GM23248 (cell line): Measurements from ENCODE around the gene PANK1. TPM values are rescaled to one million over a fixed set of nuclear protein-coding genes. Genes with fewer than 3 reads are reported as not detected.

Experiments used
- DNase-seq: peaks from one replicate; pipeline ENCODE4 v3.0.0-alpha.2; 2015
- H2AFZ ChIP-seq: fragments of 200-600 bp; sonication (generic); 2 replicates; pipeline ENCODE4 v1.6.1; 2016; ENCODE audit warnings: antibody characterized with exemption
- H3F3A ChIP-seq: fragments of 200-600 bp; sonication (generic); 2 replicates; pipeline ENCODE4 v1.6.1; 2016; ENCODE audit warnings: mild to moderate bottlenecking, antibody characterized with exemption, mixed run types; ENCODE audit not compliant: insufficient read depth
- H3K27ac ChIP-seq: fragments of 200-600 bp; sonication (generic); 2 replicates; pipeline ENCODE4 v1.5.1; 2016; ENCODE audit warnings: mild to moderate bottlenecking
- H3K27me3 ChIP-seq: fragments of 200-600 bp; sonication (generic); replicated peaks from 2 replicates; pipeline ENCODE4 v1.6.1; 2016; ENCODE audit warnings: mild to moderate bottlenecking; ENCODE audit not compliant: insufficient read depth
- H3K36me3 ChIP-seq: fragments of 200-600 bp; sonication (generic); 2 replicates; pipeline ENCODE4 v1.6.1; 2016; ENCODE audit warnings: low read depth, mild to moderate bottlenecking
- H3K4me1 ChIP-seq: fragments of 200-600 bp; sonication (generic); 2 replicates; pipeline ENCODE4 v1.6.1; 2016; ENCODE audit warnings: mild to moderate bottlenecking; ENCODE audit not compliant: insufficient read depth
- H3K4me2 ChIP-seq: fragments of 200-600 bp; sonication (generic); one replicate; pipeline ENCODE4 v1.6.1; 2016; ENCODE audit warnings: mild to moderate bottlenecking; ENCODE audit not compliant: unreplicated experiment
- H3K4me3 ChIP-seq: fragments of 200-600 bp; sonication (generic); 2 replicates; pipeline ENCODE4 v1.5.1; 2016; ENCODE audit warnings: mild to moderate bottlenecking
- H3K79me2 ChIP-seq: fragments of 200-600 bp; sonication (generic); 2 replicates; pipeline ENCODE4 v1.6.1; 2016; ENCODE audit warnings: mild to moderate bottlenecking; ENCODE audit not compliant: insufficient read depth
- H3K9ac ChIP-seq: fragments of 200-600 bp; sonication (generic); 2 replicates; pipeline ENCODE4 v1.6.1; 2016; ENCODE audit warnings: mild to moderate bottlenecking
- H3K9me2 ChIP-seq: fragments of 200-600 bp; sonication (generic); 2 replicates; pipeline ENCODE4 v1.6.1; 2016; ENCODE audit warnings: mixed run types, mild to moderate bottlenecking, moderate library complexity; ENCODE audit not compliant: insufficient read depth
- H3K9me3 ChIP-seq: fragments of 200-600 bp; sonication (generic); one replicate; pipeline ENCODE4 v1.6.1; 2017; ENCODE audit warnings: low read depth
- H4K20me1 ChIP-seq: fragments of 200-600 bp; sonication (generic); 2 replicates; pipeline ENCODE4 v1.6.0; 2016; ENCODE audit not compliant: insufficient read depth
- EZH2 ChIP-seq: fragments of 200-600 bp; sonication (generic); IDR thresholded peaks from 2 replicates; pipeline ENCODE4 v1.6.1; 2018; ENCODE audit warnings: antibody characterized with exemption, mild to moderate bottlenecking; ENCODE audit not compliant: insufficient read depth, poor library complexity, severe bottlenecking
- EZH2phosphoT487 ChIP-seq: fragments of 200-600 bp; sonication (generic); IDR thresholded peaks from 2 replicates; pipeline ENCODE4 v1.6.1; 2018; ENCODE audit warnings: antibody characterized with exemption, moderate library complexity, mild to moderate bottlenecking, low read depth; ENCODE audit not compliant: insufficient read depth
- WGBS, 2 experiments: methylation state at CpG; one replicate each; pipeline ENCODE4 v1.1.6; 2015 to 2017; ENCODE audit warnings: low lambda C conversion rate in 2 of 2, low coverage in 1 of 2; ENCODE audit errors: missing lambda C conversion rate in 2 of 2; 5-methylcytosine and 5-hydroxymethylcytosine counted together
- in situ Hi-C: fragments of 300-500 bp; cut with MboI; formaldehyde crosslinking; loops from 2 replicates; pipeline ENCODE4 v1.15.0; 2020
- microRNA counts: library from miRNA; unstranded; fragments of <30 nt; microRNA quantifications from one replicate; lab custom pipeline; 2016
- microRNA-seq: library from miRNA; unstranded; fragments of <30 nt; microRNA quantifications from one replicate; pipeline ENCODE4, GENCODE V29; 2016; ENCODE audit warnings: borderline number of aligned reads
- polyA plus RNA-seq: library from polyadenylated mRNA; unstranded; fragments of >200 nt; fragmentation: Nextera tagmentation; extraction: Ambion mirVana; gene quantifications from 2 replicates; pipeline ENCODE4 v1.2.1, GENCODE V29; 2016
- small RNA-seq: library from RNA; depleted of rRNA; stranded (forward); fragments of <200 nt; gene quantifications from one replicate; pipeline ENCODE3, GENCODE V24; 2014; ENCODE audit warnings: low read depth, low replicate concordance
- total RNA-seq: library from RNA; depleted of rRNA; stranded (reverse); fragments of >200 nt; shearing (Covaris generic); gene quantifications from 2 replicates; pipeline ENCODE4 v1.2.3, GENCODE V29; 2014; rRNA removed

PANK1 gene
- total and polyA plus RNA-seq, 2 experiments from 2014 or later = 3.3 to 3.6 TPM

DNA sequence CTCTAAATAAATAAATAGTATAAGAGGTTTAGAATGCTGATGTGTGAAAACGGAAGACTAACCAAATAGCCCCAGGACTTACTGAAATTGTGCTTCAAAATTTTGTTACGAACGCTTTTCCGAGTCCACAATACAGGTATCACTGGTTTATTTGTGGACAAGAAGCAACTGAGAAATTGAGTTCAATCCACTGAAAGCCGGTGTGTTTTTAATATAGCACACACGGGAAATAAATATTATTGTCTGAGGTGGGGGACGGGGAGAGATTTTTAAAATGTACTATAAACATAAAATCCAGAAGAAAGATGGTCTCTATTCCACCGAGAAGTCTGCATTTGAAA is 110.2 kb downstream of the PANK1 start:
- H3K79me2 ChIP-seq = no peaks in the 10 kb centered on the region
- H3K4me1 ChIP-seq = no peaks in the 10 kb centered on the region
- no peak overlapping the region for H3K4me2 ChIP-seq
- DNase-seq = no peak
- no peaks in the 10 kb centered on the region for H4K20me1 ChIP-seq
- H3F3A ChIP-seq = no peaks in the 10 kb centered on the region
- H3K4me3 ChIP-seq = no peak overlapping the region; the same call in 1 of the 2 replicates
- no peaks in the 10 kb centered on the region for H3K9me3 ChIP-seq
- H3K27me3 ChIP-seq = peaks cover 72% of the 10 kb centered on the region
- no peaks in the 10 kb centered on the region for H3K9me2 ChIP-seq
- H2AFZ ChIP-seq = no peak overlapping the region
- TF ChIP-seq EZH2 (peak; percentile 96), EZH2phosphoT487 (peak; percentile 68; the same call in 1 of the 2 replicates)
- H3K9ac ChIP-seq = no peak overlapping the region
- 36 to 37% methylated on average over 8 of the region's 8 CpGs for WGBS, 2 experiments
- in situ Hi-C loops = no loop called here
- H3K27ac ChIP-seq = no peak overlapping the region
- no peaks in the 10 kb centered on the region for H3K36me3 ChIP-seq

MicroRNA genes within 50 kb of the gene (microRNA counts, 767-probe panel; counts per million panel counts)
- microRNA hsa-miR-107 (lab: Ali Mortazavi, UCI) = 6,264 counts per million, percentile 92 among the panel's probes with 10 or more counts

Small RNA genes within 50 kb of the gene (microRNA-seq; reads per million reads assigned to microRNA genes)
- gene MIR107 = 751 reads per million, percentile 72 among the genes with 10 or more reads in this experiment

Small RNA genes within 50 kb of the gene (small RNA-seq; reads per million reads assigned to genes)
- gene MIR107 = 1.1 reads per million, percentile 45 among the genes with 10 or more reads in this experiment

Other genes with a start within 250 kb of the PANK1 start
- gene IFIT5, start 230.7 kb downstream of the PANK1 start, total RNA-seq = 21.8 and 25.9 TPM in 2 replicates
- 20.7 and 21.3 TPM in 2 replicates for gene IFIT5, start 230.7 kb downstream of the PANK1 start, polyA plus RNA-seq
- not detected in 2 replicates for gene SLC16A12, start 109.6 kb downstream of the PANK1 start, total RNA-seq
- gene SLC16A12, start 109.6 kb downstream of the PANK1 start, polyA plus RNA-seq = not detected in 2 replicates
- gene KIF20B, start 56.3 kb upstream of the PANK1 start, total RNA-seq = 7.8 and 8.9 TPM in 2 replicates
- 17.1 and 17.8 TPM in 2 replicates for gene KIF20B, start 56.3 kb upstream of the PANK1 start, polyA plus RNA-seq